SJCRH30 (cell line): ENCODE results near the gene CABCOCO1. TPM values are rescaled to one million over a fixed set of nuclear protein-coding genes. Genes with fewer than 3 reads are reported as not detected.
"Not testable (repeated sequence)": the region's sequence is repeated elsewhere in the genome, so short reads cannot be mapped to it uniquely, and the experiment has no call there.

ENCODE experiments used
- DNase-seq, 2 experiments: peaks; one replicate each; pipeline ENCODE4 v3.0.0-alpha.2; 2015 to 2020
- H3K27ac ChIP-seq: fragments of 250-450 bp; sonication (Bioruptor Pico); 2 replicates; pipeline ENCODE4 v1.5.1; 2020; ENCODE audit warnings: mild to moderate bottlenecking, moderate library complexity
- H3K27me3 ChIP-seq: fragments of 250-450 bp; sonication (Bioruptor Pico); 2 replicates; pipeline ENCODE4 v1.5.1; 2020; ENCODE audit warnings: mild to moderate bottlenecking, moderate library complexity
- H3K36me3 ChIP-seq: fragments of 250-450 bp; sonication (Bioruptor Pico); 2 replicates; pipeline ENCODE4 v1.5.1; 2020; ENCODE audit warnings: mild to moderate bottlenecking, moderate library complexity
- H3K4me1 ChIP-seq: fragments of 250-450 bp; sonication (Bioruptor Pico); 2 replicates; pipeline ENCODE4 v1.5.1; 2020; ENCODE audit warnings: mild to moderate bottlenecking, moderate library complexity
- H3K4me3 ChIP-seq: fragments of 250-450 bp; sonication (Bioruptor Pico); 2 replicates; pipeline ENCODE4 v1.5.1; 2020; ENCODE audit warnings: mild to moderate bottlenecking, moderate library complexity
- H3K9me3 ChIP-seq: fragments of 250-450 bp; sonication (Bioruptor Pico); replicated peaks from 2 replicates; pipeline ENCODE4 v1.5.1; 2020; ENCODE audit warnings: mild to moderate bottlenecking, moderate library complexity
- total RNA-seq: library from RNA; depleted of rRNA; stranded (reverse); fragments of >200 nt; shearing (Covaris generic); gene quantifications from 2 replicates; pipeline ENCODE4 v1.2.3, GENCODE V29; 2014

The CABCOCO1 gene
- total RNA-seq, 1 experiment from 2014 or later, result not detected

GRCh38 chr10:61719475-61719874, 56.7 kb downstream of the CABCOCO1 start:
- H3K36me3 ChIP-seq, H3K4me1 ChIP-seq, H3K9me3 ChIP-seq, DNase-seq, H3K27ac ChIP-seq, H3K27me3 ChIP-seq, H3K4me3 ChIP-seq: not testable (repeated sequence)

GRCh38 chr10:61719906-61720305, 57.2 kb downstream of the CABCOCO1 start:
- no peaks in the 10 kb centered on the region for H3K9me3 ChIP-seq
- H3K36me3 ChIP-seq, result no peaks in the 10 kb centered on the region
- no peaks in the 10 kb centered on the region for H3K27me3 ChIP-seq
- no peaks in the 10 kb centered on the region for H3K4me1 ChIP-seq
- no peak overlapping the region for H3K4me3 ChIP-seq
- H3K27ac ChIP-seq, result no peak overlapping the region
- no peak for DNase-seq

- H3K4me3 ChIP-seq, result no peak overlapping the region
- DNase-seq, result no peak
- no peak overlapping the region for H3K27ac ChIP-seq
These were observed 58.7 kb downstream of the CABCOCO1 start for GRCh38 chr10:61721431-61721830.

GRCh38 chr10:61725221-61725620, 62.5 kb downstream of the CABCOCO1 start:
- H3K4me1 ChIP-seq, H3K4me3 ChIP-seq, H3K9me3 ChIP-seq, H3K36me3 ChIP-seq, H3K27ac ChIP-seq, DNase-seq, H3K27me3 ChIP-seq: not testable (repeated sequence)

More at GRCh38 chr10:61721431-61721830, 58.7 kb downstream of the CABCOCO1 start:
- no peaks in the 10 kb centered on the region for H3K9me3 ChIP-seq
- H3K27me3 ChIP-seq, result no peaks in the 10 kb centered on the region
- no peaks in the 10 kb centered on the region for H3K36me3 ChIP-seq
- H3K4me1 ChIP-seq, result no peaks in the 10 kb centered on the region

GRCh38 chr10:61729596-61729995, 66.9 kb downstream of the CABCOCO1 start:
- no peaks in the 10 kb centered on the region for H3K27me3 ChIP-seq
- DNase-seq, result no peak
- no peaks in the 10 kb centered on the region for H3K9me3 ChIP-seq
- H3K36me3 ChIP-seq, result no peaks in the 10 kb centered on the region
- no peak overlapping the region for H3K4me3 ChIP-seq
- no peak overlapping the region for H3K27ac ChIP-seq
- H3K4me1 ChIP-seq, result no peaks in the 10 kb centered on the region

- no peak for DNase-seq
- H3K27ac ChIP-seq, result no peak overlapping the region
- no peaks in the 10 kb centered on the region for H3K4me1 ChIP-seq
- H3K36me3 ChIP-seq, result no peaks in the 10 kb centered on the region
- H3K4me3 ChIP-seq, result no peak overlapping the region
- H3K9me3 ChIP-seq, result no peaks in the 10 kb centered on the region
- H3K27me3 ChIP-seq, result no peaks in the 10 kb centered on the region
These were observed 67.9 kb downstream of the CABCOCO1 start for GRCh38 chr10:61730671-61731070.

GRCh38 chr10:61731638-61732037, 68.9 kb downstream of the CABCOCO1 start:
- H3K4me3 ChIP-seq, result no peak overlapping the region

GRCh38 chr10:61732629-61733278, 70.0 kb downstream of the CABCOCO1 start:
- no peak overlapping the region for H3K4me3 ChIP-seq
- H3K36me3 ChIP-seq, result no peaks in the 10 kb centered on the region
- no peaks in the 10 kb centered on the region for H3K27me3 ChIP-seq
- no peak overlapping the region for H3K27ac ChIP-seq
- no peaks in the 10 kb centered on the region for H3K9me3 ChIP-seq
- no peaks in the 10 kb centered on the region for H3K4me1 ChIP-seq
- no peak for DNase-seq

More at GRCh38 chr10:61731638-61732037, 68.9 kb downstream of the CABCOCO1 start:
- H3K36me3 ChIP-seq, result no peaks in the 10 kb centered on the region
- no peaks in the 10 kb centered on the region for H3K4me1 ChIP-seq
- H3K27me3 ChIP-seq, result no peaks in the 10 kb centered on the region
- H3K9me3 ChIP-seq, result no peaks in the 10 kb centered on the region
- DNase-seq, result no peak
- H3K27ac ChIP-seq, result no peak overlapping the region

- Histone ChIP-seq H3K27me3 (no peaks in the 10 kb centered on the region), H3K4me1 (no peaks in the 10 kb centered on the region), H3K4me3 (no peak overlapping the region), H3K27ac (no peak overlapping the region), H3K36me3 (no peaks in the 10 kb centered on the region), H3K9me3 (no peaks in the 10 kb centered on the region)
- DNase-seq, result peak; percentile 16 to 68
These were observed 70.7 kb downstream of the CABCOCO1 start for GRCh38 chr10:61733358-61733940.

- Histone ChIP-seq H3K27ac (no peak overlapping the region), H3K27me3 (no peaks in the 10 kb centered on the region), H3K36me3 (no peaks in the 10 kb centered on the region), H3K4me1 (no peaks in the 10 kb centered on the region), H3K4me3 (no peak overlapping the region), H3K9me3 (no peaks in the 10 kb centered on the region)
- no peak for DNase-seq
These were observed 73.2 kb downstream of the CABCOCO1 start for GRCh38 chr10:61735882-61736281.

- H3K36me3 ChIP-seq, H3K27me3 ChIP-seq, H3K9me3 ChIP-seq, H3K27ac ChIP-seq, H3K4me1 ChIP-seq, DNase-seq, H3K4me3 ChIP-seq: not testable (repeated sequence)
These were observed 74.7 kb downstream of the CABCOCO1 start for GRCh38 chr10:61737455-61737854.

GRCh38 chr10:61742812-61743211, 80.1 kb downstream of the CABCOCO1 start:
- H3K27ac ChIP-seq, result no peak overlapping the region
- no peaks in the 10 kb centered on the region for H3K36me3 ChIP-seq
- no peaks in the 10 kb centered on the region for H3K4me1 ChIP-seq
- H3K9me3 ChIP-seq, result no peaks in the 10 kb centered on the region
- H3K27me3 ChIP-seq, result no peaks in the 10 kb centered on the region
- no peak for DNase-seq
- no peak overlapping the region for H3K4me3 ChIP-seq

- peak; percentile 10 to 41 for DNase-seq
- H3K4me3 ChIP-seq, result no peak overlapping the region
- no peaks in the 10 kb centered on the region for H3K27me3 ChIP-seq
- no peak overlapping the region for H3K27ac ChIP-seq
- no peaks in the 10 kb centered on the region for H3K9me3 ChIP-seq
- H3K4me1 ChIP-seq, result no peaks in the 10 kb centered on the region
- H3K36me3 ChIP-seq, result no peaks in the 10 kb centered on the region
These were observed 81.7 kb downstream of the CABCOCO1 start for GRCh38 chr10:61744469-61744868.

GRCh38 chr10:61746377-61746776, 83.6 kb downstream of the CABCOCO1 start:
- Histone ChIP-seq H3K27ac (no peak overlapping the region), H3K27me3 (no peaks in the 10 kb centered on the region), H3K9me3 (no peaks in the 10 kb centered on the region), H3K4me1 (peaks cover 3% of the 10 kb centered on the region; the same call in 1 of the 2 replicates), H3K36me3 (no peaks in the 10 kb centered on the region), H3K4me3 (no peak overlapping the region)
- DNase-seq, result no peak

GRCh38 chr10:61747307-61747706, 84.6 kb downstream of the CABCOCO1 start:
- DNase-seq, result no peak
- H3K27ac ChIP-seq, result no peak overlapping the region
- no peaks in the 10 kb centered on the region for H3K36me3 ChIP-seq
- H3K4me1 ChIP-seq, result peaks cover 11% of the 10 kb centered on the region
- H3K4me3 ChIP-seq, result no peak overlapping the region
- no peaks in the 10 kb centered on the region for H3K27me3 ChIP-seq
- no peaks in the 10 kb centered on the region for H3K9me3 ChIP-seq

- Histone ChIP-seq H3K27ac (no peak overlapping the region), H3K4me1 (peaks cover 13% of the 10 kb centered on the region), H3K4me3 (no peak overlapping the region), H3K9me3 (no peaks in the 10 kb centered on the region), H3K36me3 (no peaks in the 10 kb centered on the region), H3K27me3 (no peaks in the 10 kb centered on the region)
- no peak for DNase-seq
These were observed 86.6 kb downstream of the CABCOCO1 start for GRCh38 chr10:61749291-61749690.
